Calu3 (cell line): ENCODE data around the gene HNF4A. TPM values are rescaled to one million over a fixed set of nuclear protein-coding genes. Genes with fewer than 3 reads are reported as not detected.

Experiments used
- BruUV-seq: library from RNA; stranded (reverse); fragments of 400-500 nt; replicated peaks from 2 replicates; lab custom pipeline; 2021; lab: Mats Ljungman, UMichigan
- CTCF ChIA-PET: fragments of 300-600 bp; sonication (Branson Sonifier 250); formaldehyde crosslinking; loops from one replicate; lab custom pipeline; 2022; ENCODE audit warnings: antibody characterized with exemption; lab: Charles Lee
- DNase-seq: peaks from one replicate; pipeline ENCODE4 v3.0.0; 2022
- H3K27ac Mint-ChIP-seq: one replicate; pipeline ENCODE4 v1.8.0; 2022; ENCODE audit warnings: mixed read lengths; ENCODE audit not compliant: unreplicated experiment
- H3K27me3 Mint-ChIP-seq: one replicate; pipeline ENCODE4 v1.8.0; 2022; ENCODE audit warnings: mixed read lengths; ENCODE audit not compliant: unreplicated experiment
- H3K36me3 Mint-ChIP-seq: one replicate; pipeline ENCODE4 v1.8.0; 2022; ENCODE audit warnings: mild to moderate bottlenecking, moderate library complexity, mixed read lengths; ENCODE audit not compliant: insufficient read depth, unreplicated experiment
- H3K4me1 Mint-ChIP-seq: one replicate; pipeline ENCODE4 v1.8.0; 2022; ENCODE audit warnings: mild to moderate bottlenecking, low read depth, mixed read lengths; ENCODE audit not compliant: unreplicated experiment
- H3K4me3 Mint-ChIP-seq: one replicate; pipeline ENCODE4 v1.8.0; 2022; ENCODE audit warnings: mild to moderate bottlenecking, low read depth, moderate library complexity, mixed read lengths; ENCODE audit not compliant: unreplicated experiment
- H3K9me3 Mint-ChIP-seq: one replicate; pipeline ENCODE4 v1.8.0; 2022; ENCODE audit warnings: low read depth, mixed read lengths; ENCODE audit not compliant: unreplicated experiment
- intact Hi-C: fragments of 100-400 bp; cut with micrococcal nuclease; formaldehyde crosslinking; loops from one replicate; pipeline ENCODE4 v1.10.0; 2022; ENCODE audit not compliant: unreplicated experiment
- total RNA-seq: library from RNA; stranded (reverse); gene quantifications from 2 replicates; pipeline ENCODE4 v1.2.3, GENCODE V29; 2022
- TF ChIP-seq, protein P1 (sequence below): fragments of 200-600 bp; IDR thresholded peaks from one replicate; pipeline ENCODE4 v1.8.0; 2022; ENCODE audit warnings: antibody characterized with exemption; ENCODE audit not compliant: unreplicated experiment

HNF4A gene
- total RNA-seq, 1 experiment from 2014 or later = 27.7 TPM

GRCh38 chr20:44437497-44437896 is 82.0 kb downstream of the HNF4A start:
- no peak for DNase-seq
- Mint-ChIP-seq H3K27me3 (peaks cover 9% of the 10 kb centered on the region), H3K36me3 (no peaks in the 10 kb centered on the region), H3K4me3 (no peak overlapping the region), H3K9me3 (no peaks in the 10 kb centered on the region), H3K27ac (no peak overlapping the region), H3K4me1 (no peaks in the 10 kb centered on the region)
- CTCF ChIA-PET = no interaction called here
- intact Hi-C loops = no loop called here
- TF ChIP-seq, protein P1, sequence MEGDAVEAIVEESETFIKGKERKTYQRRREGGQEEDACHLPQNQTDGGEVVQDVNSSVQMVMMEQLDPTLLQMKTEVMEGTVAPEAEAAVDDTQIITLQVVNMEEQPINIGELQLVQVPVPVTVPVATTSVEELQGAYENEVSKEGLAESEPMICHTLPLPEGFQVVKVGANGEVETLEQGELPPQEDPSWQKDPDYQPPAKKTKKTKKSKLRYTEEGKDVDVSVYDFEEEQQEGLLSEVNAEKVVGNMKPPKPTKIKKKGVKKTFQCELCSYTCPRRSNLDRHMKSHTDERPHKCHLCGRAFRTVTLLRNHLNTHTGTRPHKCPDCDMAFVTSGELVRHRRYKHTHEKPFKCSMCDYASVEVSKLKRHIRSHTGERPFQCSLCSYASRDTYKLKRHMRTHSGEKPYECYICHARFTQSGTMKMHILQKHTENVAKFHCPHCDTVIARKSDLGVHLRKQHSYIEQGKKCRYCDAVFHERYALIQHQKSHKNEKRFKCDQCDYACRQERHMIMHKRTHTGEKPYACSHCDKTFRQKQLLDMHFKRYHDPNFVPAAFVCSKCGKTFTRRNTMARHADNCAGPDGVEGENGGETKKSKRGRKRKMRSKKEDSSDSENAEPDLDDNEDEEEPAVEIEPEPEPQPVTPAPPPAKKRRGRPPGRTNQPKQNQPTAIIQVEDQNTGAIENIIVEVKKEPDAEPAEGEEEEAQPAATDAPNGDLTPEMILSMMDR = no peak
- no TSS peak for BruUV-seq

DNA sequence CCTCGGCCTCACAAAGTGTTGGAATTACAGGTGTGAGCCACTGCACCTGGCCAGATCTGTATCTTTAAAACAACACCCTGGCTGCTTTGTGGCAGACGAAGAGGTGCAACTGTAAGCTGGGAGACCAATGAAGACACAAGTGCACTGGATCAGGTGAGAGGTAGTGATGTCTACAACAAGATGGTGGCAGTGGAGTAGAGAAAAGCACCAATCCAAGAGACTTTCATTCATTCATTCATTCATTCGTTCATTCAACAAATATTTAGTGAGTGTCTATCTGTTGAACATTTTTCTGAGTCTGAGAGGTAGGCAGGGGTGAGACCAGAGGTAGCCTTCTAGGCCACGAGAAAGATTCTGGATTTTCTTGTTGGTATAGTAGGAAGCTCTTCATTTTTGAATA is 83.3 kb downstream of the HNF4A start:
- CTCF ChIA-PET = no interaction called here
- peaks cover 9% of the 10 kb centered on the region for H3K27me3 Mint-ChIP-seq

GRCh38 chr20:44439318-44439717 is 83.8 kb downstream of the HNF4A start:
- BruUV-seq = no TSS peak
- Mint-ChIP-seq H3K9me3 (no peaks in the 10 kb centered on the region), H3K27ac (no peak overlapping the region), H3K36me3 (no peaks in the 10 kb centered on the region), H3K4me3 (no peak overlapping the region), H3K27me3 (peaks cover 9% of the 10 kb centered on the region), H3K4me1 (no peaks in the 10 kb centered on the region)
- CTCF ChIA-PET = no interaction called here
- TF ChIP-seq, protein P1 = no peak
- DNase-seq = no peak
- intact Hi-C loops = no loop called here

More for the DNA sequence above, 83.3 kb downstream of the HNF4A start:
- TF ChIP-seq, protein P1 = no peak
- BruUV-seq = no TSS peak
- Mint-ChIP-seq H3K36me3 (no peaks in the 10 kb centered on the region), H3K4me3 (no peak overlapping the region), H3K27ac (no peak overlapping the region), H3K9me3 (no peaks in the 10 kb centered on the region), H3K4me1 (no peaks in the 10 kb centered on the region)
- intact Hi-C loops = no loop called here
- DNase-seq = no peak

DNA sequence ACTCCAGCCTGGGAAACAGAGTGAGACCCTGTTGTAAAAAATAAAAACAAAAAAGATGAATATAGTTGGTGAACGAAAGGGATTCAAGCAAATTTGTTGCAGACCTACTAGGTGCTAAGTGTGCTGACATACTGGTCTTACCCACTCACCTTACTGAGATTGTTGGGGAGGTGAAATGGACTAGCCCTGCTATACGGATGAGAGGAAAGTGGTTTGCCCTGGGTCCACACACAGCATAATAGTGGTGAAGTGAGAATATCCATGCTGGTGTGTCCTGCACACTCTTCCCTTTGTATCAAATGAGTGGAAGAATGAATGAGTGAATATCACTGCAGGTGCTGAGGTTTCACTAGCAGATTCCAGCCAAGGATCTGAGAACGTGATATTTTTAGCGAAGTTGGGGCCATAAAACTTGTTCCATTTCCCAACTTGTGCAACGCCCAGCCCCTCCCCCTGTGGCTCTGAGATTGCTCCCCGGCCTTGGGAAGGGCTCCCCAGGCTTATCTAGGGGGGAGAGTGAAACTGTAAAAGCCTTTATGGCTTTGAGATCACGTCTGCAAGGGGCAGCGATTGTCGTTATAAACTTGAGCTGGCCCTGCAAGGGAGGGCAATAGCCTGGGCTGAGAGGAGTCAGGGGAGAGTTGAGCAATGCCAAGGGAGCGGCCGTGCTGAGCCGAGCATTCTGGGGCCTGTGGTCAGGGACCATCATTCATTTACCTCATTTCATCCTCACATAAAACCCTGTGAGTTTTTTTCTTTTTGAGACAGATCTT is 87.0 kb downstream of the HNF4A start:
- H3K9me3 Mint-ChIP-seq = no peaks in the 10 kb centered on the region
- TF ChIP-seq, protein P1 = no peak
- H3K4me1 Mint-ChIP-seq = no peaks in the 10 kb centered on the region
- no peaks in the 10 kb centered on the region for H3K36me3 Mint-ChIP-seq
- CTCF ChIA-PET = interaction anchor here (0.7 kb wide), 1 partner anchor 101 kb away, joined by 3 read pairs; no protein-coding TSS in a partner anchor
- H3K27me3 Mint-ChIP-seq = peaks cover 26% of the 10 kb centered on the region
- no TSS peak for BruUV-seq
- no peak for DNase-seq
- intact Hi-C loops = no loop called here
- H3K27ac Mint-ChIP-seq = no peak overlapping the region
- H3K4me3 Mint-ChIP-seq = no peak overlapping the region
